WTC11 (cell line): ENCODE data around the gene CELF4. TPM values are rescaled to one million over a fixed set of nuclear protein-coding genes. Genes with fewer than 3 reads are reported as not detected.

Experiments used
- ATAC-seq: fragments of 200-7000 bp; cut with Tn5 transposase; 2 replicates; pipeline ENCODE4 v1.10.0; 2021; ENCODE audit warnings: mild to moderate bottlenecking, moderate library complexity
- CTCF ChIA-PET: fragments of 300-600 bp; sonication (Branson Sonifier 250); formaldehyde crosslinking; loops from one replicate; lab custom pipeline; 2021; ENCODE audit warnings: antibody characterized with exemption; lab: Charles Lee
- POLR2A ChIA-PET: fragments of 350-600 bp; sonication (Branson Sonifier 250); formaldehyde crosslinking; loops from one replicate; lab custom pipeline; 2021; ENCODE audit warnings: antibody characterized with exemption; lab: Charles Lee
- DNase-seq: peaks from one replicate; pipeline ENCODE4 v3.0.0; 2021; ENCODE audit warnings: low spot score
- H3K27ac Mint-ChIP-seq: 2 replicates; pipeline ENCODE4 v1.8.0; 2021; ENCODE audit warnings: mixed read lengths
- H3K27me3 Mint-ChIP-seq: 2 replicates; pipeline ENCODE4 v1.8.0; 2021; ENCODE audit warnings: low read depth, mild to moderate bottlenecking, moderate library complexity, mixed read lengths
- H3K36me3 Mint-ChIP-seq: 2 replicates; pipeline ENCODE4 v1.8.0; 2021; ENCODE audit warnings: mixed read lengths
- H3K4me1 Mint-ChIP-seq: 2 replicates; pipeline ENCODE4 v1.8.0; 2022; ENCODE audit warnings: mixed read lengths
- H3K4me3 Mint-ChIP-seq: 2 replicates; pipeline ENCODE4 v1.8.0; 2021; ENCODE audit warnings: mild to moderate bottlenecking, moderate library complexity, mixed read lengths
- H3K9me3 Mint-ChIP-seq: 2 replicates; pipeline ENCODE4 v1.8.0; 2021; ENCODE audit warnings: mixed read lengths
- CTCF ChIP-seq: fragments of 200-600 bp; IDR thresholded peaks from 2 replicates; pipeline ENCODE4 v1.8.0; 2022; ENCODE audit warnings: antibody characterized with exemption
- E2F4 ChIP-seq: sonication (generic); formaldehyde crosslinking; IDR thresholded peaks from 2 replicates; pipeline ENCODE4 v1.8.1; 2022; ENCODE audit warnings: low read depth, mild to moderate bottlenecking, moderate library complexity, missing genetic modification reagents, borderline replicate concordance
- EMX1 ChIP-seq: fragments of 250-450 bp; sonication (Bioruptor Pico); IDR thresholded peaks from 2 replicates; pipeline ENCODE4 v1.8.0; 2021; ENCODE audit warnings: mild to moderate bottlenecking
- ERG ChIP-seq: fragments of 250-450 bp; sonication (Bioruptor Pico); IDR thresholded peaks from 2 replicates; pipeline ENCODE4 v1.8.0; 2021; ENCODE audit warnings: mild to moderate bottlenecking
- ETV6 ChIP-seq: sonication (generic); formaldehyde crosslinking; IDR thresholded peaks from 2 replicates; pipeline ENCODE4 v1.8.1; 2022; ENCODE audit warnings: mild to moderate bottlenecking, missing genetic modification reagents
- FOXP1 ChIP-seq: sonication (generic); formaldehyde crosslinking; IDR thresholded peaks from 2 replicates; pipeline ENCODE4 v1.8.0; 2022; ENCODE audit warnings: missing genetic modification reagents, mild to moderate bottlenecking, moderate library complexity, borderline replicate concordance
- GRHL2 ChIP-seq: fragments of 250-450 bp; sonication (Bioruptor Pico); IDR thresholded peaks from 2 replicates; pipeline ENCODE4 v1.8.0; 2022; ENCODE audit warnings: mild to moderate bottlenecking, moderate library complexity; ENCODE audit not compliant: insufficient replicate concordance, severe bottlenecking
- GTF2I ChIP-seq: fragments of 250-450 bp; sonication (Bioruptor Pico); conservative IDR thresholded peaks from 2 replicates; pipeline ENCODE4 v1.4.0; 2021; ENCODE audit warnings: mild to moderate bottlenecking
- IRF2 ChIP-seq: sonication (generic); formaldehyde crosslinking; IDR thresholded peaks from 2 replicates; pipeline ENCODE4 v1.8.0; 2022; ENCODE audit warnings: low read depth, missing genetic modification reagents, borderline replicate concordance
- JAZF1 ChIP-seq: fragments of 250-450 bp; sonication (Bioruptor Pico); IDR thresholded peaks from 2 replicates; pipeline ENCODE4 v1.9.0; 2021; ENCODE audit warnings: moderate library complexity, mild to moderate bottlenecking, inconsistent platforms
- MYBL2 ChIP-seq: sonication (generic); formaldehyde crosslinking; IDR thresholded peaks from 2 replicates; pipeline ENCODE4 v1.8.1; 2023; ENCODE audit warnings: mild to moderate bottlenecking, moderate library complexity, missing genetic modification reagents
- NR2C2 ChIP-seq: sonication (generic); formaldehyde crosslinking; IDR thresholded peaks from 2 replicates; pipeline ENCODE4 v1.8.0; 2022; ENCODE audit warnings: mild to moderate bottlenecking, missing genetic modification reagents
- NR3C1 ChIP-seq: sonication (generic); formaldehyde crosslinking; conservative IDR thresholded peaks from 2 replicates; pipeline ENCODE4 v1.8.1; 2023; ENCODE audit warnings: low read depth, mild to moderate bottlenecking, missing genetic modification reagents
- PRRX2 ChIP-seq: fragments of 250-450 bp; sonication (Bioruptor Pico); IDR thresholded peaks from 2 replicates; pipeline ENCODE4 v1.8.0; 2021; ENCODE audit warnings: mild to moderate bottlenecking
- SP1 ChIP-seq: sonication (generic); formaldehyde crosslinking; conservative IDR thresholded peaks from 2 replicates; pipeline ENCODE4 v1.8.1; 2022; ENCODE audit warnings: missing genetic modification reagents
- STAT6 ChIP-seq: sonication (generic); formaldehyde crosslinking; conservative IDR thresholded peaks from 2 replicates; pipeline ENCODE4 v1.8.1; 2023; ENCODE audit warnings: mild to moderate bottlenecking, low read depth, missing genetic modification reagents, moderate library complexity
- TP53 ChIP-seq: sonication (generic); formaldehyde crosslinking; IDR thresholded peaks from 2 replicates; pipeline ENCODE4 v1.8.1; 2023; ENCODE audit warnings: mild to moderate bottlenecking, missing genetic modification reagents
- ZBTB21 ChIP-seq: sonication (generic); formaldehyde crosslinking; IDR thresholded peaks from 2 replicates; pipeline ENCODE4 v1.8.1; 2023; ENCODE audit warnings: mild to moderate bottlenecking, missing genetic modification reagents, borderline replicate concordance
- ZMAT4 ChIP-seq: fragments of 250-450 bp; sonication (Bioruptor Pico); IDR thresholded peaks from 2 replicates; pipeline ENCODE4 v1.9.0; 2021; ENCODE audit warnings: mild to moderate bottlenecking
- ZNF121 ChIP-seq: sonication (generic); formaldehyde crosslinking; IDR thresholded peaks from 2 replicates; pipeline ENCODE4 v1.8.0; 2023; ENCODE audit warnings: missing genetic modification reagents
- ZNF219 ChIP-seq: sonication (generic); formaldehyde crosslinking; IDR thresholded peaks from 2 replicates; pipeline ENCODE4 v1.8.0; 2023; ENCODE audit warnings: missing genetic modification reagents, mild to moderate bottlenecking, borderline replicate concordance
- ZNF317 ChIP-seq: sonication (generic); formaldehyde crosslinking; IDR thresholded peaks from 2 replicates; pipeline ENCODE4 v1.8.1; 2023; ENCODE audit warnings: low read depth, mild to moderate bottlenecking, moderate library complexity, missing genetic modification reagents, borderline replicate concordance
- ZNF423 ChIP-seq: fragments of 250-450 bp; sonication (Bioruptor Pico); IDR thresholded peaks from 2 replicates; pipeline ENCODE4 v2.1.2; 2022; ENCODE audit warnings: mild to moderate bottlenecking, moderate library complexity
- total RNA-seq: library from RNA; stranded (reverse); gene quantifications from 3 replicates; pipeline ENCODE4 v1.2.3, GENCODE V29; 2021
- TF ChIP-seq, protein P1 (sequence below): sonication (generic); formaldehyde crosslinking; IDR thresholded peaks from 2 replicates; pipeline ENCODE4 v1.8.1; 2022; ENCODE audit warnings: mild to moderate bottlenecking, moderate library complexity, missing genetic modification reagents
- TF ChIP-seq, protein P2 (sequence below): sonication (generic); formaldehyde crosslinking; IDR thresholded peaks from 2 replicates; pipeline ENCODE4 v1.8.1; 2023; ENCODE audit warnings: mild to moderate bottlenecking, moderate library complexity, missing genetic modification reagents
- TF ChIP-seq, protein P3 (sequence below): sonication (generic); formaldehyde crosslinking; IDR thresholded peaks from 2 replicates; pipeline ENCODE4 v1.8.0; 2022; ENCODE audit warnings: mild to moderate bottlenecking, missing genetic modification reagents

Gene CELF4
- total RNA-seq, 1 experiment from 2014 or later, result 2.9 TPM

DNA sequence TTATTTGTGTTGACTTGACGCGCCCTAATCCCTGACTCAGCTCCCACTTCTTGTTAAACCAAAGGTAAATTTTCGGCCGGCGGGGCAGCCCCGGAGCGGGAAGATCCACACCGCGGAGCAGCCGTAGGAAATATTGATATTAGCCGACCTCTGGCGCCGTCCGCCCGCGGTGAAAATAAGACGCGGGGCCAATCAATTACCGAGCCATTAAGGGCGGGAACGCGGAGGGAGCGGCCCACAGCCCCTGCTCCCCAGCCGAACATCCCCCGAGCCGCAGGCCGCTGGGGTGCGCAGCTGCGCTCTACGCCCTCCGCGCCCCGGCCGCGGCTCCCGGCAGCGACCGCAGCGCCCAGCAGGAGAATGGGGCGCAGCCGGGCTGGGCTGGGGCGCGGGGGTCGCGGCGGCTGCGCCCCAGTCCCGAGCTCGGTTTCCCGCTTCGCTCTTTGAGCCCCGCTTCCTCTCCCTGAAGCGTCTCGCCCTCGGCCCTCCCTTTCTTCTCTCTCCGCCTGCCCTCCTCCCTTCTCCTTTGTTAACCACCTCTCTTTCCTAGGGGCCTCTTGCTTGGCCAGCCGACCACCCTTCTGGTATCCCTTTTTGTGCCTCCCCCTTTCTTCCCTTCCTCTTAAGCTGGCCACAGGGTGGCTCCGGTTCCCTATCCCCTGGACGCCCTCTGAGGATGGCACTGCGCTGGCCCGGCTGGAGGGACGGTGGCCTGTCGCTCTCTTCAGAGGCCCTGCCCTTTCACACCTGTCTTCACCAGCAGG, 40.9 kb downstream of the CELF4 start:
- Mint-ChIP-seq H3K9me3 (no peaks in the 10 kb centered on the region), H3K36me3 (no peaks in the 10 kb centered on the region), H3K4me3 (peak overlapping the region; percentile 71), H3K4me1 (peaks cover 29% of the 10 kb centered on the region), H3K27me3 (peaks cover 37% of the 10 kb centered on the region), H3K27ac (no peak overlapping the region)
- ChIA-PET CTCF (interaction anchor here (0.9 to 1.7 kb wide), 4 partner anchors 9 to 40 kb away, joined by 3 to 6 read pairs (median 4); no protein-coding TSS in a partner anchor), POLR2A (no interaction called here)
- peak; percentile 100 for TF ChIP-seq ZNF121 (CRISPR knock-in tag)
- no peak for TF ChIP-seq ETV6 (CRISPR knock-in tag)
- no peak for TF ChIP-seq ZNF317
- TF ChIP-seq TP53 (CRISPR knock-in tag), result peak; percentile 12; the same call in 1 of the 2 replicates
- TF ChIP-seq ERG (CRISPR knock-in tag), result no peak
- TF ChIP-seq, protein P1, sequence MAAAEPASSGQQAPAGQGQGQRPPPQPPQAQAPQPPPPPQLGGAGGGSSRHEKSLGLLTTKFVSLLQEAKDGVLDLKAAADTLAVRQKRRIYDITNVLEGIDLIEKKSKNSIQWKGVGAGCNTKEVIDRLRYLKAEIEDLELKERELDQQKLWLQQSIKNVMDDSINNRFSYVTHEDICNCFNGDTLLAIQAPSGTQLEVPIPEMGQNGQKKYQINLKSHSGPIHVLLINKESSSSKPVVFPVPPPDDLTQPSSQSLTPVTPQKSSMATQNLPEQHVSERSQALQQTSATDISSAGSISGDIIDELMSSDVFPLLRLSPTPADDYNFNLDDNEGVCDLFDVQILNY (CRISPR knock-in tag), result peak; percentile 59; the same call in 1 of the 2 replicates
- TF ChIP-seq ZBTB21 (CRISPR knock-in tag), result no peak
- TF ChIP-seq ZMAT4 (CRISPR knock-in tag), result no peak
- no peak for TF ChIP-seq NR3C1 (CRISPR knock-in tag)
- TF ChIP-seq SP1 (CRISPR knock-in tag), result no peak
- TF ChIP-seq, protein P2, sequence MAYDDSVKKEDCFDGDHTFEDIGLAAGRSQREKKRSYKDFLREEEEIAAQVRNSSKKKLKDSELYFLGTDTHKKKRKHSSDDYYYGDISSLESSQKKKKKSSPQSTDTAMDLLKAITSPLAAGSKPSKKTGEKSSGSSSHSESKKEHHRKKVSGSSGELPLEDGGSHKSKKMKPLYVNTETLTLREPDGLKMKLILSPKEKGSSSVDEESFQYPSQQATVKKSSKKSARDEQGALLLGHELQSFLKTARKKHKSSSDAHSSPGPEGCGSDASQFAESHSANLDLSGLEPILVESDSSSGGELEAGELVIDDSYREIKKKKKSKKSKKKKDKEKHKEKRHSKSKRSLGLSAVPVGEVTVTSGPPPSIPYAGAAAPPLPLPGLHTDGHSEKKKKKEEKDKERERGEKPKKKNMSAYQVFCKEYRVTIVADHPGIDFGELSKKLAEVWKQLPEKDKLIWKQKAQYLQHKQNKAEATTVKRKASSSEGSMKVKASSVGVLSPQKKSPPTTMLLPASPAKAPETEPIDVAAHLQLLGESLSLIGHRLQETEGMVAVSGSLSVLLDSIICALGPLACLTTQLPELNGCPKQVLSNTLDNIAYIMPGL, result peak; percentile 50; the same call in 1 of the 2 replicates
- no peak for TF ChIP-seq STAT6
- TF ChIP-seq PRRX2 (CRISPR knock-in tag), result no peak
- TF ChIP-seq, protein P3, sequence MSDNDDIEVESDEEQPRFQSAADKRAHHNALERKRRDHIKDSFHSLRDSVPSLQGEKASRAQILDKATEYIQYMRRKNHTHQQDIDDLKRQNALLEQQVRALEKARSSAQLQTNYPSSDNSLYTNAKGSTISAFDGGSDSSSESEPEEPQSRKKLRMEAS (CRISPR knock-in tag), result no peak
- TF ChIP-seq IRF2 (CRISPR knock-in tag), result no peak
- peak; percentile 79 for TF ChIP-seq GTF2I
- TF ChIP-seq ZNF423 (CRISPR knock-in tag), result peak; percentile 29; the same call in 1 of the 2 replicates
- TF ChIP-seq MYBL2, result no peak
- peak; percentile 74 for ATAC-seq
- peak; percentile 44 for DNase-seq

- Mint-ChIP-seq H3K27ac (no peak overlapping the region), H3K27me3 (peaks cover 41% of the 10 kb centered on the region), H3K4me1 (peaks cover 35% of the 10 kb centered on the region), H3K4me3 (peak overlapping the region; percentile 63), H3K36me3 (no peaks in the 10 kb centered on the region), H3K9me3 (no peaks in the 10 kb centered on the region)
- CTCF ChIA-PET, result interaction anchor here (0.9 to 1.7 kb wide), 3 partner anchors 9 to 39 kb away, joined by 4 to 6 read pairs (median 5); no protein-coding TSS in a partner anchor
- DNase-seq, result no peak
- POLR2A ChIA-PET, result no interaction called here
- ATAC-seq, result no peak
- TF ChIP-seq CTCF (no peak), PRRX2 (CRISPR knock-in tag) (no peak), FOXP1 (no peak), NR2C2 (no peak), E2F4 (CRISPR knock-in tag) (no peak), ZNF219 (CRISPR knock-in tag) (no peak), JAZF1 (CRISPR knock-in tag) (no peak), GRHL2 (CRISPR knock-in tag) (no peak), EMX1 (CRISPR knock-in tag) (no peak), ZNF423 (CRISPR knock-in tag) (no peak)
These were observed 41.5 kb downstream of the CELF4 start for GRCh38 chr18:37524139-37524497.
